D721Med (cell line): ENCODE data around the gene IL17C.

ENCODE experiments used
- DNase-seq: peaks from one replicate; pipeline ENCODE4 v3.0.0; 2011; ENCODE audit warnings: low spot score; ENCODE audit not compliant: insufficient read length
- FAIRE-seq: peaks from 2 replicates; lab custom pipeline; 2011; peaks lifted over from hg19 to GRCh38; lab: Jason Lieb, UNC
- CTCF ChIP-seq: IDR thresholded peaks from 2 replicates; pipeline ENCODE4 v1.5.1; 2012; ENCODE audit warnings: mild to moderate bottlenecking, control low read depth; ENCODE audit not compliant: insufficient read depth; ENCODE audit errors: missing control alignments

The IL17C gene

DNA sequence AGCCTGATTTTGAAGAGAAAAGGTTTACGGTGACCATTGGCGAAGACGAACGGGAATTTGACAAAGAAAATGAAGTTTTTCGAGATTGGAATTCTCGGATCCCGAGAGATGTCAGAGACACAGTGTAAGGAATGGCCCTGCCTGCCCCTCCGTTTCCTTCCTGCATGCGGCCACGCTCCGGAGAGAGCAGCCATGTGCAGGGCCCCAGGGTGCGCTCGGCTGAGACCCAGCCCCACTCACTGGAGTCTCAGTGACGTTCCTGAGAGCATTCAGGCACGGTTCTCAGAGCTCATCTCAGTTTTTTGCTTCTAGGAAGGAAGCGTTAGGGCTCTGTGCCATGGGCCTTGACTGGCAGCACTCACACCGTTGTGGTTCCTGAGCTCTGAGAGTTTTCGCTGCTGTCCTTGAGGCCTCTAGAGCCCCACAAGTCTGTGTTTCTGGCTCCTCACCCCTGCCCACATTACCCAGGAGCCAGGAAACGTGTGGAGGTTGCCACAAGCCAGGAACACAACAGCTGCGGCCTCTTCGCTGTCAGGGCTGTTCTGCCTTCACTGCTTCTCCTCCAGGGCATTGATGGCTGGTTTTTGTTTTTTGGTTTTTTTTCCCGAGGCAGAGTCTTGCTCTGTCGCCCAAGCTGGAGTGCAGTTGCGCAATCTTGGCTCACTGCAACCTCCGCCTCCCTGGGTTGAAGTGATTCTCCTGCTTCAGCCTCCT is 38.4 kb upstream of the IL17C start:
- DNase-seq = no peak
- TF ChIP-seq CTCF = no peak
- no peak for FAIRE-seq

DNA sequence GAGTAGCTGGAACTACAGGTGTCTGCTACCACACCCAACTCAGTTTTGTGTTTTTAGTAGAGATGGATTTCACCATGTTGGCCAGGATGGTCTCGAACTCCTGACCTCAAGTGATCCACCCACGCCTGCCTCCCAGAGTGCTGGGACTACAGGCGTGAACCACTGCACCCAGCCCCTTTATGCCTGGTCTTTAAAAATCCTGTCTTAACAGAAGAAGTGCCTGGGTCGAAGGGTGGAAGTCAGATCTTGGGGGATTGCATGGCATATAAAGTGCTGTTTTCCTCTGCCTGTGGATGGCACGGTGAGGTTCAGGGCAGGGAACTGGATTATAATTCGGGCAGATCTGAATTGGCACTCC is 37.9 kb upstream of the IL17C start:
- TF ChIP-seq CTCF = no peak
- DNase-seq = no peak
- no peak for FAIRE-seq

- FAIRE-seq (no peak), DNase-seq (no peak)
- no peak for TF ChIP-seq CTCF
Observed at GRCh38 chr16:88601313-88602036, 36.9 kb upstream of the IL17C start.

GRCh38 chr16:88602091-88602490 is 36.3 kb upstream of the IL17C start:
- DNase-seq = no peak
- TF ChIP-seq CTCF = no peak
- no peak for FAIRE-seq

DNA sequence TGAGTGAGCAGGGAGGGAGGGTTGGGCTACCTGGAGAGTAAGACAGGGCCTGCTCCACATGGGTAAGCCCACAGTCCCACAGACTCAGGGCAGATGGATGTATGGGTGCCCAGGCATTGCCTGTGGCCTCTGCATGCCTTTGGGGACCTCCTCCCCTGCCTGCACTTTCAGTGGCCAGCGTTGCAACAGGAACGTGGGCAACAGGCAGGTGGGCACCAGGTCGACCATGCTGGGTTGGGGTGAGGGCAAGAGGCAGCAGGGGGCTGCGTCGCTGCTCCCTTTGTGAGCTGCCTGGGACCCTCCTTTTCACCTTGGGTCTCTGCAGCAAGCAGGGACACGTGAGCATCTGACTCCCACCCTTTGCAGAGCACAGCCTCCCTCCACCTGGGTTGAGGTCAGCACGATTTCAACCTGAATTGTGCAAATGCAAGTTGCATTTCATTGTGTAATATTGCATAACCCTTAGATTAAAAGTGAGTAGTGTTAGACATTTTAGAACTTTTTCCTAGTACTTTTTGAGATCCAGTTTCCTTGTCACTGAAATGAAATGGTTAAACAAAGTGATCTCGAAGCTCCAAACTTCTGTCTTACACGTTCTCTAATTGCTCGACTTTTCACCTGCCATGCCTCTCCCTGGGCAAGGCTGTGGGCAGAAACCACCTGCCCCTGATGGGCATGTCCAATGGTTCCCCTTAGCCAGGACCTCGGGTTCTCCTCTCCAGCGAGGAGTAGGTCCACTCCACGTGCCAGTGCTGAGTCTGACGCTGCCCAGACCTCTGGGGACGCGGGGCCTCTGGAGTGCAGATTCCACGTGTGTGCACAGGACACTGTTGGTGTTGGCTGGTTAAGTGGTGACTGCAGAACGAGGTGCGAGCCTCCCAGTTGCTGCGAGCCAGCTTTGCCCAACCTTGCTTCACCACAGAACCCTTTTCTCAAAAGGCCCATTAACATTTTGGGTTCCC is 32.9 kb upstream of the IL17C start:
- DNase-seq (no peak), FAIRE-seq (no peak)
- no peak for TF ChIP-seq CTCF

DNA sequence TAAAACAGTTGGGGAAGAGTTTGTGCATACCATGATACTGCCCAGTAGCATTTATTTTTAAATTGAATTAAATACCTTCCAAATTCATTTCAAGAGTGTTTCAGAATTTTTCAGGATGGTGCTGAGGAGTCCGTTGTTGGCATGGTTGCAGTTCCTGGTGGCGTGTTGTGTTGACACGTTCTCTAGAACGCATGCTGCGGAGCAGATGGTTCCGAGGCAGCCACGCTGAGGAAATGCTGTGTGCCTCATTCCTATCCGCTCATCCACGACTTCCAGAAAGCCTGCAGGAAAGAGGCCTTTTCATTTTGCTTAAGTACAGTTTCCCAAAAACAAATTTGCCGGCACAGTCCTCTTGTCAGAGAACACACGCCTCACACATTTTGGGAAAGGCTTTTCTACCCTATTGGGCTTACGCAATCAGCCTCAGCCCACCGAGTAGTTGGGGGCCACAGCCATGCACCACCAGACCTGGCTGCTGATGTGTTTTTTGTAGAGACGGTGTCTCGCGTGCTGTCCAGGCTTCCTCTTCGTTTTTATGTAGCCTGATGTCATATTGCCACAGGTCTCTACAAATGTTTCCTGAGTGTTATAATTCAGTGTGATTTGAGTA is 32.1 kb upstream of the IL17C start:
- FAIRE-seq (no peak), DNase-seq (no peak)
- TF ChIP-seq CTCF = no peak
